ENCODE data around the gene CHKA. TPM values are rescaled to one million over a fixed set of nuclear protein-coding genes. Genes with fewer than 3 reads are reported as not detected.
"Not testable (repeated sequence)": the region's sequence is repeated elsewhere in the genome, so short reads cannot be mapped to it uniquely, and the experiment has no call there.

CHKA gene
- total RNA-seq, 2 donors from 2014 or later = 10.9 to 13.8 TPM

GRCh38 chr11:68120273-68121066 is 718 bp downstream of the CHKA start:
- peak; percentile 91 for DNase-seq (ENCODE audit: low spot score)
- intact Hi-C loops (cut with DNase I) = no loop called here

- intact Hi-C loops (cut with DNase I) = no loop called here
- peak; percentile 10 for DNase-seq (ENCODE audit: low spot score)
Measured at GRCh38 chr11:68118706-68119448, 2.3 kb downstream of the CHKA start.

- intact Hi-C loops (cut with DNase I) = no loop called here
- peak; percentile 29 for DNase-seq (ENCODE audit: low spot score)
Measured at GRCh38 chr11:68117853-68118470, 3.2 kb downstream of the CHKA start.

GRCh38 chr11:68116974-68117373 is 4.2 kb downstream of the CHKA start:
- intact Hi-C loops (cut with DNase I) = no loop called here
- DNase-seq (ENCODE audit: low spot score) = no peak

- intact Hi-C loops (cut with DNase I) = no loop called here
- peak; percentile 3 for DNase-seq (ENCODE audit: low spot score)
Measured at GRCh38 chr11:68116126-68116525, 5.1 kb downstream of the CHKA start.

- peak; percentile 35 for DNase-seq (ENCODE audit: low spot score)
- intact Hi-C loops (cut with DNase I) = no loop called here
Measured at GRCh38 chr11:68115285-68115684, 5.9 kb downstream of the CHKA start.

GRCh38 chr11:68113986-68114385 is 7.2 kb downstream of the CHKA start:
- no peak for DNase-seq (ENCODE audit: low spot score)
- intact Hi-C loops (cut with DNase I) = no loop called here

- intact Hi-C loops (cut with DNase I) = no loop called here
Measured at GRCh38 chr11:68107689-68108088, 13.5 kb downstream of the CHKA start.

GRCh38 chr11:68106165-68106940 is 14.8 kb downstream of the CHKA start:
- no peak for DNase-seq (ENCODE audit: low spot score)
- intact Hi-C loops (cut with DNase I) = no loop called here

More at GRCh38 chr11:68107689-68108088, 13.5 kb downstream of the CHKA start:
- DNase-seq (ENCODE audit: low spot score) = peak; percentile 24

GRCh38 chr11:68099474-68100405 is 21.4 kb downstream of the CHKA start:
- DNase-seq (ENCODE audit: low spot score) = no peak
- intact Hi-C loops (cut with DNase I) = no loop called here

GRCh38 chr11:68099057-68099456 is 22.1 kb downstream of the CHKA start:
- DNase-seq (ENCODE audit: low spot score) = no peak
- intact Hi-C loops (cut with DNase I) = no loop called here

GRCh38 chr11:68096962-68097361 is 24.2 kb downstream of the CHKA start:
- no peak for DNase-seq (ENCODE audit: low spot score)
- intact Hi-C loops (cut with DNase I) = no loop called here

- no peak for DNase-seq (ENCODE audit: low spot score)
- intact Hi-C loops (cut with DNase I) = no loop called here
Measured at GRCh38 chr11:68093565-68093964, 27.6 kb downstream of the CHKA start.

GRCh38 chr11:68092946-68093345 is 28.2 kb downstream of the CHKA start:
- intact Hi-C loops (cut with DNase I); DNase-seq (ENCODE audit: low spot score): not testable (repeated sequence)

GRCh38 chr11:68092411-68092810 is 28.8 kb downstream of the CHKA start:
- DNase-seq (ENCODE audit: low spot score) = no peak
- intact Hi-C loops (cut with DNase I) = no loop called here

- intact Hi-C loops (cut with DNase I) = no loop called here
- DNase-seq (ENCODE audit: low spot score) = no peak
Measured at GRCh38 chr11:68090706-68091105, 30.5 kb downstream of the CHKA start.

GRCh38 chr11:68090287-68090686 is 30.9 kb downstream of the CHKA start:
- intact Hi-C loops (cut with DNase I) = no loop called here
- DNase-seq (ENCODE audit: low spot score) = no peak

GRCh38 chr11:68089679-68090078 is 31.5 kb downstream of the CHKA start:
- intact Hi-C loops (cut with DNase I) = no loop called here
- no peak for DNase-seq (ENCODE audit: low spot score)

All from posterior vena cava (tissue), 2 donors.